Measurements from ENCODE around the gene DNAI7. TPM values are rescaled to one million over a fixed set of nuclear protein-coding genes. Genes with fewer than 3 reads are reported as not detected.
A peak's percentile ranks its signal among the peaks of the same experiment; 100 is the strongest.

Gene DNAI7
- total RNA-seq, 4 donors from 2014 or later, result 5.1 to 9.2 (median 6.9) TPM

GRCh38 chr12:25101092-25101445, 93.9 kb downstream of the DNAI7 start:
- Histone ChIP-seq H3K27me3 (no peaks in the 10 kb centered on the region), H3K4me1 (no peaks in the 10 kb centered on the region), H3K4me3 (replicated peaks in 1 of 3) (no peak overlapping the region), H3K27ac (no peak overlapping the region), H3K9me3 (no peaks in the 10 kb centered on the region), H3K36me3 (no peaks in the 10 kb centered on the region)
- intact Hi-C loops (cut with DNase I), result no loop called here
- 57 to 63% methylated on average over 4 of the region's 4 CpGs for WGBS, 2 donors
- DNase-seq, result no peak
- no peak for TF ChIP-seq CTCF (IDR thresholded peaks at IDR 0.05)
- no peak for TF ChIP-seq POLR2A (IDR thresholded peaks at IDR 0.05)

- intact Hi-C loops (cut with DNase I), result no loop called here
- Histone ChIP-seq H3K27ac (no peak overlapping the region), H3K36me3 (no peaks in the 10 kb centered on the region), H3K9me3 (no peaks in the 10 kb centered on the region), H3K4me1 (no peaks in the 10 kb centered on the region), H3K4me3 (replicated peaks in 1 of 3) (no peak overlapping the region), H3K27me3 (no peaks in the 10 kb centered on the region)
- no peak for TF ChIP-seq POLR2A (IDR thresholded peaks at IDR 0.05)
- WGBS, 2 donors, result 73 to 85% methylated on average over 2 of the region's 2 CpGs
- no peak for DNase-seq
Measured at GRCh38 chr12:25100194-25101091, 94.5 kb downstream of the DNAI7 start.

- Histone ChIP-seq H3K36me3 (no peaks in the 10 kb centered on the region), H3K27ac (no peak overlapping the region), H3K4me1 (no peaks in the 10 kb centered on the region), H3K9me3 (no peaks in the 10 kb centered on the region), H3K27me3 (no peaks in the 10 kb centered on the region), H3K4me3 (replicated peaks in 1 of 3) (no peak overlapping the region)
- 89 to 95% methylated on average over 2 of the region's 2 CpGs for WGBS, 2 donors
- no peak for TF ChIP-seq POLR2A (IDR thresholded peaks at IDR 0.05)
- no peak for TF ChIP-seq CTCF (IDR thresholded peaks at IDR 0.05)
- intact Hi-C loops (cut with DNase I), result no loop called here
- no peak for DNase-seq
Measured at GRCh38 chr12:25099010-25099409, 96.0 kb downstream of the DNAI7 start.

DNA sequence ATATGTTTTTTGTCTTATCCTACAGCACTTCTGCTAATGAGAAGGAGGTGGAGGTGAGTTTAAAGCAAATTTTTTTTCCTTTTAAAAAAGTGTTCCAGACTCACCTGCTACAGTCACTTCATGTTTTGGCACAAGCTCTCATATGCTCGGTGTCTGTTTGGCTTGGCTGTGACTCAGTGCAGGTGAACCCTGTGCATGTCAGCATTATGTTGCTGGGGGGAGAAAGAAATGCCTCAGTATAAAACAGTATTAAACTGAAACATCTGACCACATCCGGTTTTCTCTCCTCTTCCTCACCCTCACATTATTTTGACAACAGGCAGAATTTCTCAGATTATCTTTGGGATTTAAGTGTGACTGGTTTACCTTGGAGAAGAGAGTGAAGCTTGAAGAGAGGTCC, 105.2 kb downstream of the DNAI7 start:
- Histone ChIP-seq H3K36me3 (no peaks in the 10 kb centered on the region), H3K27me3 (no peaks in the 10 kb centered on the region), H3K27ac (no peak overlapping the region), H3K9me3 (no peaks in the 10 kb centered on the region), H3K4me1 (no peaks in the 10 kb centered on the region), H3K4me3 (replicated peaks in 1 of 3) (no peak overlapping the region)
- 23 to 28% methylated on average over 2 of the region's 2 CpGs for WGBS, 2 donors
- intact Hi-C loops (cut with DNase I), result no loop called here
- DNase-seq, result peak; percentile 9 to 21
- no peak for TF ChIP-seq POLR2A (IDR thresholded peaks at IDR 0.05)
- no peak for TF ChIP-seq CTCF (IDR thresholded peaks at IDR 0.05)

- WGBS, 2 donors, result 86 to 87% methylated on average over 10 of the region's 10 CpGs
- no peaks in the 10 kb centered on the region for H3K36me3 ChIP-seq
- no peak overlapping the region for H3K4me3 ChIP-seq (replicated peaks in 1 of 3)
- TF ChIP-seq POLR2A (IDR thresholded peaks at IDR 0.05), result no peak
- TF ChIP-seq CTCF (IDR thresholded peaks at IDR 0.05), result no peak
- H3K27me3 ChIP-seq, result no peaks in the 10 kb centered on the region
- intact Hi-C loops (cut with DNase I), result no loop called here
- DNase-seq, result no peak
- no peak overlapping the region for H3K27ac ChIP-seq
- no peaks in the 10 kb centered on the region for H3K4me1 ChIP-seq
- no peaks in the 10 kb centered on the region for H3K9me3 ChIP-seq
Measured at GRCh38 chr12:25087596-25087995, 107.4 kb downstream of the DNAI7 start.
